AG04450 (cell line): ENCODE measurements around the gene ECI2. TPM values are rescaled to one million over a fixed set of nuclear protein-coding genes. Genes with fewer than 3 reads are reported as not detected.

Source experiments
- CTCF ChIA-PET: fragments of 300-600, 350-600 bp; formaldehyde crosslinking; extraction: SDS; loops from one replicate; lab custom pipeline; 2022; ENCODE audit warnings: antibody characterized with exemption, inconsistent platforms; lab: Charles Lee
- POLR2A ChIA-PET: fragments of 350-600 bp; formaldehyde crosslinking; extraction: SDS; loops from one replicate; lab custom pipeline; 2021; ENCODE audit warnings: antibody characterized with exemption, inconsistent platforms; lab: Yijun Ruan, JAX
- DNase-seq: peaks from one replicate; pipeline ENCODE4 v3.0.0-alpha.2; 2011; ENCODE audit warnings: low read depth, low spot score
- H3K27ac ChIP-seq: one replicate; pipeline ENCODE4 v1.5.1; 2012; ENCODE audit warnings: low read depth, low read length, control low read depth
- H3K27me3 ChIP-seq: one replicate; pipeline ENCODE4 v1.6.0; 2012; ENCODE audit warnings: low read length; ENCODE audit not compliant: control insufficient read depth, insufficient read depth
- H3K4me3 ChIP-seq: 2 replicates; pipeline ENCODE4 v1.5.1; 2011; ENCODE audit warnings: mild to moderate bottlenecking, low read depth, low read length, control low read depth
- H3K9me3 ChIP-seq: 2 replicates; pipeline ENCODE4 v1.5.1; 2012; ENCODE audit warnings: low read length; ENCODE audit not compliant: control insufficient read depth, insufficient read depth
- polyA plus RNA-seq: library from polyadenylated mRNA; depleted of rRNA; stranded (reverse); fragments of >200 nt; gene quantifications from 2 replicates; pipeline ENCODE4 v1.2.3, GENCODE V29; 2011
- TF ChIP-seq, protein P1 (sequence below): IDR thresholded peaks from 2 replicates; pipeline ENCODE4 v1.5.1; 2011; ENCODE audit warnings: low read depth, low read length, control low read depth, inconsistent platforms

The ECI2 gene
- polyA plus RNA-seq, 1 experiment, result 88.4 TPM

- CTCF ChIA-PET, result no interaction called here
- H3K9me3 ChIP-seq, result 0 out of 2 replicates have a peak, but pooled peaks cover 3% of the 10 kb centered on the region
These were observed 32.5 kb upstream of the ECI2 start for GRCh38 chr6:4167833-4168232.

GRCh38 chr6:4167123-4167522 is 31.7 kb upstream of the ECI2 start:
- Histone ChIP-seq H3K4me3 (no peak overlapping the region), H3K9me3 (0 out of 2 replicates have a peak, but pooled peaks cover 3% of the 10 kb centered on the region), H3K27me3 (peaks cover 14% of the 10 kb centered on the region), H3K27ac (no peak overlapping the region)
- POLR2A ChIA-PET, result no interaction called here
- DNase-seq, result no peak
- TF ChIP-seq, protein P1, sequence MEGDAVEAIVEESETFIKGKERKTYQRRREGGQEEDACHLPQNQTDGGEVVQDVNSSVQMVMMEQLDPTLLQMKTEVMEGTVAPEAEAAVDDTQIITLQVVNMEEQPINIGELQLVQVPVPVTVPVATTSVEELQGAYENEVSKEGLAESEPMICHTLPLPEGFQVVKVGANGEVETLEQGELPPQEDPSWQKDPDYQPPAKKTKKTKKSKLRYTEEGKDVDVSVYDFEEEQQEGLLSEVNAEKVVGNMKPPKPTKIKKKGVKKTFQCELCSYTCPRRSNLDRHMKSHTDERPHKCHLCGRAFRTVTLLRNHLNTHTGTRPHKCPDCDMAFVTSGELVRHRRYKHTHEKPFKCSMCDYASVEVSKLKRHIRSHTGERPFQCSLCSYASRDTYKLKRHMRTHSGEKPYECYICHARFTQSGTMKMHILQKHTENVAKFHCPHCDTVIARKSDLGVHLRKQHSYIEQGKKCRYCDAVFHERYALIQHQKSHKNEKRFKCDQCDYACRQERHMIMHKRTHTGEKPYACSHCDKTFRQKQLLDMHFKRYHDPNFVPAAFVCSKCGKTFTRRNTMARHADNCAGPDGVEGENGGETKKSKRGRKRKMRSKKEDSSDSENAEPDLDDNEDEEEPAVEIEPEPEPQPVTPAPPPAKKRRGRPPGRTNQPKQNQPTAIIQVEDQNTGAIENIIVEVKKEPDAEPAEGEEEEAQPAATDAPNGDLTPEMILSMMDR, result no peak
- CTCF ChIA-PET, result interaction anchor here (0.6 kb wide), 1 partner anchor 40 kb away, joined by 3 read pairs; no protein-coding TSS in a partner anchor

More at GRCh38 chr6:4167833-4168232, 32.5 kb upstream of the ECI2 start:
- POLR2A ChIA-PET, result no interaction called here
- Histone ChIP-seq H3K4me3 (no peak overlapping the region), H3K27me3 (peaks cover 13% of the 10 kb centered on the region), H3K27ac (no peak overlapping the region)
- TF ChIP-seq, protein P1, result no peak
- DNase-seq, result no peak

- TF ChIP-seq, protein P1, result no peak
- ChIA-PET POLR2A (no interaction called here), CTCF (interaction anchor here (1.1 kb wide), 1 partner anchor 46 kb away, joined by 5 read pairs; no protein-coding TSS in a partner anchor)
- Histone ChIP-seq H3K27ac (no peak overlapping the region), H3K27me3 (peaks cover 18% of the 10 kb centered on the region), H3K4me3 (no peak overlapping the region), H3K9me3 (0 out of 2 replicates have a peak, but pooled peaks cover 3% of the 10 kb centered on the region)
- DNase-seq, result no peak
These were observed 29.1 kb upstream of the ECI2 start for GRCh38 chr6:4164456-4164855.

DNA sequence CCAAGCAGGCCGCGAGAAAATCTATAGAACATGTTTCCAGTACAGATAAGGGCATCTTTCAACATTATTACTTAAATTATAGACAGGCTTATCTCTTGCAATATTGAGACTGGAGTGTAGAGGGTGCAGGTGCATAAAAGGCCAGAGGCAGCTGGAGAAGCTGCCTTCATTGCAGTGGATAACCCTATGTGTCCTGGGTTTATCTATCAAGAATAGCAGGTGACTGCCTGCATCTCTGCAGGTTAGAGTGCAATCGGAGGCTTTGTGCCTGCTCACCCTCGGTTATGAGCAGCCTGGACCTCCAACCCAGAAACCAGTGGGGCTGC is 28.7 kb upstream of the ECI2 start:
- ChIA-PET CTCF (interaction anchor here (1.1 kb wide), 1 partner anchor 46 kb away, joined by 5 read pairs; no protein-coding TSS in a partner anchor), POLR2A (no interaction called here)
- H3K4me3 ChIP-seq, result no peak overlapping the region
- no peak overlapping the region for H3K27ac ChIP-seq
- H3K9me3 ChIP-seq, result 0 out of 2 replicates have a peak, but pooled peaks cover 3% of the 10 kb centered on the region
- peaks cover 18% of the 10 kb centered on the region for H3K27me3 ChIP-seq
- TF ChIP-seq, protein P1, result no peak
- no peak for DNase-seq

DNA sequence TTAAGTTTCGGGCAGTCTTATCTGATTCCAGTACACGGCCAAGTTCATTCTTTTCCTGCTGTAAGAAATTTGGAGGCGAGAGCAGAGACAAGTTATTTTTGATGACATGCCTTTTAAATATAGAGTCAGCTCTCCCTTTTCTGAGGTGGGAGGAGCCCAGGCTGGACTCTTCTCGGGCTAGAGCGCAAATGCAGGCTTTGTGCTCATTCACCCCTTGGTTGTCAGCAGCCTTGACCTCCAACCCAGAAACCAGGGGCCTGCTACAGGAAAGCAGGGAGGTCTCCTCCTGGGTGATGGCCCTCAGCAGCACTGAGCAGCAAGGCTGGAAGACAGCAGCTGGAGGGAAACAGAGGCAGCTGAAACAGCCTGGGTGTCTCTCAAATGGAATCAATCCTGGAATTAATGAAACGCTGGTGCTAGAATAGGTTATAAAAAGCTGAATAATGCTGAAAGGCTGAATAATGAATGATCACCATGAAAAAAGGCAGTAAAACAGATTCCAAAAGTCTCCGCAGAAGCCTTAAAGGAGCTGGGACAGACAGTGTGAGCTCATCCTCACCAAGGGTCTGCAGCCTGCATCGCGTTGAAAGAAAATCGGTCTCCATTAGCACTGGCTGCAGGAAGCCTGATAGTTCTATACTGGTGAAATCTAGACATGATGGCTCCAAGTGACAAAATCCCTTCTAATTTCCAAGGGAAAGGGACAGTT is 28.2 kb upstream of the ECI2 start:
- ChIA-PET CTCF (interaction anchor here (1.1 kb wide), 1 partner anchor 47 kb away, joined by 5 read pairs; no protein-coding TSS in a partner anchor), POLR2A (no interaction called here)

More for the DNA sequence above, 28.2 kb upstream of the ECI2 start:
- DNase-seq, result no peak
- TF ChIP-seq, protein P1, result no peak
- Histone ChIP-seq H3K27ac (no peak overlapping the region), H3K9me3 (0 out of 2 replicates have a peak, but pooled peaks cover 3% of the 10 kb centered on the region), H3K4me3 (no peak overlapping the region), H3K27me3 (peaks cover 21% of the 10 kb centered on the region)
